ENCODE results near the gene ANKRD13A.
"Not testable (repeated sequence)": the region's sequence is repeated elsewhere in the genome, so short reads cannot be mapped to it uniquely, and the experiment has no call there.

The ANKRD13A gene

DNA sequence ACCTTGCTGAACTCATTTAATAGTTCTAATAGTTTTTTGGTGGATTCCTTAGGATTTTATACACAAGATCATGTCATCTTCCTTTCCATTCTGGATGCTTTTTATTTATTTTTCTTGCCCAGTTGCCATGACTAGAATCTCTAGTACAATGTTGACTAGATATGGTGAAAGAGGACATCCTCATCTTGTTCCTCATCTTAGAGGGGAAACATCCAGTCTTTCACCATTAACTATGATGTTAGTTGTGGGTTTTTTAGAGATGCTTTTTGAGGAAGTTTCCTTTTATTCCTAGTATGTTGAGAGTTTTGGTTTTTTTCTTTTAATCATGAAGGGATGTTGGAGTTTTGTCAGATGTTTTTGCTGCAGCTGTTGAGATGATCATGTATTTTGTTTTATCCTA is 8.7 kb downstream of the ANKRD13A start:
- no peak for DNase-seq (ENCODE audit: low read depth)

DNA sequence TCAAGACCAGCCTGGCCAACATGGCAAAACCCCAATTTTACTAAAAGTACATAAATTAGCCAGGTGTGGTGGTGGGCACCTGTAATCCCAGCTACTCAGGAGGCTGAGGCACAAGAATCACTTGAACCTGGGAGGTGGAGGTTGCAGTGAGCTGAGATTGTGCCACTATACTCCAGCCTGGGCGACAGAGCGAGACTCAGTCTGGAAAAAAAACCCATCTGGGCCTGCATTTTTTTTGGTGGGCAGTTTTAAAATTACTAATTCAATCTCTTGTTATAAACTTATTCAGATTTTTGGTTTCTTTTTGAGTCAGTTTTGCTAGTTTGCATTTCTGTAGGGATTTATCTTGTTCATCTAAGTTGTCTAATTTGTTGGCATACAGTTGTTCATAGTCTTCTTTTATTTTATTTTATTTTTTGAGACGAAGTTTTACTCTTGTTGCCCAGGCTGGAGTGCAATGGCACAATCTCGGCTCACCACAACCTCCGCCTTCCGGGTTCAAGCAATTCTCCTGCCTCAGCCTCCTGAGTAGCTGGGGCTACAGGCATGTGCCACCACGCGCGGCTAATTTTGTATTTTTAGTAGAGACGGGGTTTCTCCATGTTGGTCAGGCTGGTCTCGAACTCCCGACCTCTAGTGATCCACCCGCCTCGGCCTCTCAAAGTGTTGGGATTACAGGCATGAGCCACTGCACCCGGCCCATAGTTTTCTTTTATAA is 9.6 kb downstream of the ANKRD13A start:
- DNase-seq (ENCODE audit: low read depth), result not testable (repeated sequence)

DNA sequence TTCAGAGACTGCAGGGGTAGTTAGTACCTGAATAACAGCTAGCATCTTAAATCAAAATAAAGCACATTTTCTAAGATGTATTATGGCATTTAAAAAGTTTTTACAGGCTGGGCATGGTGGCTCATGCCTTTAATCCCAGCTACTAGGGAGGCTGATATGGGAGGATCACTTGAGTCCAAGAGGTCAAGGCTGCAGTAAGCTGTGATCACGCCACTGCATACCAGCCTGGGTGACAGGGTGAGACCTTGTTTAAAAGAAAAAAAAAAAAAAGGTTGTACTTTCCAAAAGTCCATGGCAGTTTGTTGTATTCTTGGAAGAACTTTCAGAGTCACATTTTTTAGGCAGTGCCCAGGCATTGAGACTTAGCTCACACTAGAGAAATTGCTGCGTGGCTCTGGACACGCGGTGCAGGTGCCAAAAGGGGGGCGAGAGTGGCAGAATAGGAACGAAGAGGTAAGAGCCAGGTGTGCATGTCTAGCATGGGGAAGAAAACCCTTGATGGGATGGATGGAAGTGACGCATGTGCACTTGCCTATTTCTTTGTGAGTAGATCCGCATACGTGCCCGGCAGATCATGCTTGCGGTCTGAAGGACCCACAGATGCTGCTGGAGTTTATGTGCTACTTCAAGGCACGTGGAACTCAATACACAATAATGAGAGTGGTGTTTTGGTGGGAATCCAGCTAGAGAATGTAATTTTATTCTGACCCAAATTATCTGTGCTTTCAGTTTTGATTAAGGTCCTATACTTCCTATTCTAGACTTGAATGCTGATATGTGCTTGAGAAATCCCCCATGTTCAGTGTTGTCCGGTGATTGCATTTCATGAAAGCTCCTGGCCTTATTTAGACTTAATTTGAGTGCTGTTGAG is 11.9 kb downstream of the ANKRD13A start:
- DNase-seq (ENCODE audit: low read depth), result no peak

DNA sequence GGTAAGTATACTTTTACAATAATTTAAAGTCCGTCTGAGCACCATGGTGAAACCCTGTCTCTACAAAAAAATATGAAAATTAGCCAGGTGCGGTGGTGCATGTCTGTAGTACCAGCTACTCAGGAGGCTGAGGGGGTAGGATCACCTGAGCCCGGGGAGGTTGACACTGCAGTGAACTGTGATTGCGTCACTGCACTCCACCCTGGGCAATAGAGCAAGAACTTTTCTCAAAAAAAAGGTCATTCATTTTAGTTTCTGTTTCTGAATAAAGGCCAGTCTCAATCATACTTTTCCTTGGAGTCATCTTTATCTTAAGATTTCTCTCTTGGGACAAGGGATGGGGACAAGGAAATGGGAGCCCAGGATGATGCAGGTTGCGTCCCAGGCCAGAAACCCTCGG is 12.9 kb downstream of the ANKRD13A start:
- no peak for DNase-seq (ENCODE audit: low read depth)

DNA sequence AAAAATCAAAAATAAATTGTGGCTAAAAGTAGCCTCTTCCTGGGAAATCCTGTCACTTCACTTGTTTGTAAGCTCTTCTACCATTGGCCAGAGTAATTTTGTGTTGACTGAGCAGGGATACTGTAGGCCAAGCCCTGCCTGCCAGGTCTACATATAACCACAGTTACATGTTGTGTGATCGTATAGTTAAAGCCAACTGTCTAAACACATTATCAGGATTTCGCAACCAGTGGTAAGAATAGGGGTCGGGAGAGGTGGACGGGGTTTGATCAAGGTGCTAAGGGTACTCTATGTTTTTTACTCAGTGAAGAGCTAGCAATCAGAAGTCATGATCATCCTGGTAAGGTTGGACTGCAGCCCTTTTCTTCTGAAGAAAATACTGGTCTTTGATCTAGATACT is 13.4 kb downstream of the ANKRD13A start:
- no peak for DNase-seq (ENCODE audit: low read depth)

DNA sequence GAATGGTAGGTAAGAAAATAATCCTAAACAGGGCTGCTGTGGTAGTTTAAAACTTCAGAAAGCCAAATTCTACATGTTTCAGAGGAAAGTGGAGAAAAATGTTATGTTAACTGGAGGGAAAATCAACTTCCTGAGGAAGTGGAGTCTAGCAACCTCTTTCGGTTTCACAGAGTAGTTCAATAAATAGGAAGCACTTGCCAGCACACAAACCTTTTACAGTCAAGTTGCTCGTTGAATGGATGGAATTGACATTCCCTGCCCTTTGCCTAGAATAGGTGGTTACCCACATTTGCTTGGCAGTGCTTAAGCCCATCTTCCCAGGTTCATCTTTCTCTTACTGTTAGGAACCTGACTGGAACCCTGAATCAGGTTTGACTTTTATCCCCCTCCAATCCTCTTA is 15.9 kb downstream of the ANKRD13A start:
- DNase-seq (ENCODE audit: low read depth), result no peak

DNA sequence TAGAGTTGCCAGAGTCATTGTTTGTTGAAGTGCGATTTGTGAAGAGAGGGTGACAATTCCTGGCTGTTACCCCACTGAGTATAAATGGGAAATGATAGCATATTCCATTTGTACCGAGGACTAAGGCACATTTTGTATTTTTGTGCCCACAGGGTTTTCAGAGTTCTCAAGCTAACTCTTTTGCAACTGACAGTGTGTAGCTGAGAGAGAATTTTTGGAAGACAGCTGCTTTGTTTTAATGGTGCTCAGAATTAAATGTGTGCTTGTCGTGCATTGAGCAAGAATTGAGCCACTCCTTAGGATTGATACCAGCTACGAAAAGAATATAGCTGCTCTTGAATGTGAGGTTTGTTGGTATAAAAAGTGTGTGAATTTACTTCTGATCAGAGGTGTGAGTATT is 21.7 kb downstream of the ANKRD13A start:
- no peak for DNase-seq (ENCODE audit: low read depth)

DNA sequence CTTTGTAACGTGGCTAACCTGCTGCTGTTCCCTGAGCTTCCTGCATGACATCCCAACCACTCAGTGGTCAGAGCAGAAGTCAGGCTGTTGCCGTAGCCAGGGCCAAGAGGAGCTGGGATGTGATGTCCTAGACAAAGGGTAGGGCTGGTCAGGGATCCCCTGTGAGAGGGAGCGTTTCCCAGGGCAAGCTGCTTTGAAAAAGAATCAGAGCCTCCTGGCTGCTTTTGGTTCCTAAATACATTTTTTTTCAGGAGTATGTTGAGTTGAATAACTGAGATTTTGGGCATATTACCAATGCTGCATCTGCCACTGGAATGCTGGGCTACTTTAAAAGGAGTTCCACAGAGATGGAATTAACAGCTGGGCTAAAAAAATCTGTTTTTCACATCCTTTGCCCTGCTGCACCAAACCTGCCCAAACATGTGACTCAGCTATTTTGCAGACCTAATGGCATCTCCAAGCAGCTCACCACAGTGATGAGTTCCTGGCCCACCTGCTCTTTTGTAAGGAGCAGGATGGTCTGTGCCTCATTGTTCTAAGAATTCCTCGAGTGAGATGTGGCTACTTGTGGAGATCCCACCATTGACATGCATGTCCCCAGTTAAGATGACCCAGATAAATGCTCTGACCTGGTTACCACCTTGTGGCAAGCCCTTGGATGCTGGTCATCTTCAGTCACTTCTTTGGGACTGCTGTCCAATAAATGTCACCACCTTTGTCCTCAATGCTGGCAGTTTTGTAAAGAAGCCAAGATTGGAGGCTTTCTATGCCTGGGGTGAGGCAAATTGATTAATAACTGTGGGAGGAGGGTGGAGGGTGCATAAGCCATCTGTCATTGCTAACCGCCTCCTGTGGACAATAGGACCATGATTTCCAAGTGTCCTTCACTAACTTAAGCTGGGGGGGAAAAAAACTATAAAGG is 24.1 kb downstream of the ANKRD13A start:
- no peak for DNase-seq (ENCODE audit: low read depth)

DNA sequence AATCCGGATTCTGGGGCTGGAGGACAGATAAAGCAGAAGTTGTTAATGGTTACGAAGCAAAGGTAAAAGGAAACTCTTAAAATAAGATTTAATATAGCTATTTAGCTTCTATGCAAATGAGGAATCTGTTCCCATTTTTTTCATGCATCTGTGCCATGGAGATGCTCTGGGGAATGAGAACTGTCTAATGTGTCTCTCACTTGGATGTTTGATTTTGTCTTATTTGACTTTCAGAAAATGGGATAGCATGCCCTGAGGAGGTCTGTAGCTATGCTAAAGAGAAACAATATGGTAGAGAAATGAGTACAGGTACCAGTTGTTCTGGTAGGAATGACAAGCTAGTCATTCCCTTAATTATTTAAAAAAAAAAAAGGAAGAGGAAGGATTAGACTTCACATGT is 24.8 kb downstream of the ANKRD13A start:
- DNase-seq (ENCODE audit: low read depth), result no peak

DNA sequence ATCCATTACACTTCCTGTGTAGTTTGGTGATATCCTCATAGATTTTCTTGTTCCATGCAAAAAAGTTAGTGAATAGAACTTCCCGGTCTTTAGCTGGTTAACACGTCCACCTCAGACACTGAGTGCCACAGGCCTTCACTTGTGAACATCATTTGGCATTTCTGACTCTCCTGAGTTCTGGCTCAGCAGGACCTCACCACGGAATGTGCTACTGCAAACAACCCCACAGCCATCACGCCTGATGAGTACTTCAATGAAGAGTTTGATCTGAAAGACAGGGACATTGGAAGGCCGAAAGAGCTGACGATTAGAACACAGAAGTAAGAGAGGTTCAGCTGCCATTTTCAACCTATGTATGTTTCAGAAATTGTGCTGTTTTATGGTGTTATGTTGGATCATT is 29.1 kb downstream of the ANKRD13A start:
- DNase-seq (ENCODE audit: low read depth), result no peak

DNA sequence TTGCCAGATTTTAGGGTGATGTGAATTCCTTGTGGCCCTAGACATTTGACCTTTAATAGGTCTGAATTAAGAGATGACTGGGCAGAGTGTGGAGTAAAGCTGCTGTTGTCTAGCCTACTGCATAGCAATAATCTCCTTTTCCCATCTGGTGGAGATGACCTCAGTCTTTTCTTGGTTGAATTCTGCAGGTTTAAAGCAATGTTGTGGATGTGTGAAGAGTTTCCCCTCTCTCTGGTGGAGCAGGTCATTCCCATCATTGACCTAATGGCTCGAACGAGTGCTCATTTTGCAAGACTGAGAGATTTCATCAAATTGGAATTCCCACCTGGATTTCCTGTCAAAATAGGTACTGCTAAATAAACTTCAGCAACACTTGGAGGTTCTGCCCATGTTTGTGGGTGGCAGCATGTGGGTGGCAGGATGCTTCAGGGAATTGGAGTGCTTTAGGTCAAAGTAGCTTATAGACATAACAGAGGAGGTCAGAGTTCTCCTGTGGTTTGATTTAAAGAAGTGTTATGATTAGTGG is 30.1 kb downstream of the ANKRD13A start:
- no peak for DNase-seq (ENCODE audit: low read depth)

DNA sequence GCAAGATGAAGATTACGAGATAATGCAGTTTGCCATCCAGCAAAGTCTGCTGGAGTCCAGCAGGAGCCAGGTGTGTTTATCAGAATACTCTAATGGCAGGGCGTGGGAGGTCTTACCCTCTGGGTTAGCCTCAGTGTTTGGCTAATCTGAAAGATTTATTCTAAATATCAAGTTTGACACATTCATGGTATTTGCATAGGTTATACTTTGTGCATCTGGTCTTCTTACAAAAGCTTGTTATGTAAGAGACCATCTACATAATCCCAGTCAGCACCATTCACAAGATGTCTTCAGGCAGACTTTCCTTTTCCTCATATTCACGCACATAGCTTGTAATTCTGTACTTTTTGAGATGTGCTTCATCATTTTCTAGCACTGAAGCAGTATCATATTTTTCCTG is 34.7 kb downstream of the ANKRD13A start:
- no peak for DNase-seq (ENCODE audit: low read depth)

DNA sequence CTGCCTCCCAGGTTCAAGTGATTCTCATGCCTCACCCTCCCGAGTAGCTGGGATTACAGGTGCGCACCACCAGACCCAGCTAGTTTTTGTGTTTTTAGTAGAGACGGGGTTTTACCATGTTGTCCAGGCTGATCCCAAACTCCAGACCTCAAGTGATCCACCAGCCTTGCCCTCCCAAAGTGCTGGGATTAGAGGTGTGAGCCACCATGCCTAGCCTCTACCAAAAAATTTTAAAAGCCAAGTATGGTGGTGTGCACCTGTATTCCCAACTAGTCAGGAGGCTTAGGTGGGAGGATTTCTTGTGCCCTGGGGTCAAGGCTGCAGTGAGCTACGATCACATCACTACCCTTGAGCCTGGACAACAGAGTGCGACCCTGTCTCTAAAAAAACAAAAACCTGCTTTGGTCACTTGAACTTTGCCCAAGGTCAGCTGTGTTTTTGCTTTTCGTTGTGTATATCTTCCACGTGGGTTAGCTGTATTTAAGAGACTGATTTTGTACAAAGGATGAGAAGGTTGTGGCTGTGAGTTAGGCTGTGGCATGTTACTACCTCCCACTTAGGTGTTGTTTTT is 36.4 kb downstream of the ANKRD13A start:
- DNase-seq (ENCODE audit: low read depth), result no peak

DNA sequence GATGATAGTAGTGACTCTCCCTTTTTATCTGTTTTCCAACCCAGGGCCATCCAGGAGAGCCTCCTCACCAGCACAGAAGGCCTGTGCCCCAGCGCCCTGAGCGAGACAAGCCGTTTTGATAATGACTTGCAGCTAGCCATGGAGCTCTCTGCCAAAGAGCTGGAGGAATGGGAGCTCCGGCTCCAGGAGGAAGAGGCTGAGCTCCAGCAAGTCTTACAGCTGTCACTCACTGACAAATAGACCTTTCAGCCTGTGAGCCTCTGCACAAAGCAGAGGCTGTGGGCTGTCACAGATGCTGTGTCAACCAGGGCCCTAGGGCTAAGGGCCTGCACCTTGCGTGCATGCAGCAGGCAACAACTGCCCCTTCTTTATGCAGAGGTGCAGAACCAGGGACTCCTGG is 38.1 kb downstream of the ANKRD13A start:
- DNase-seq (ENCODE audit: low read depth), result no peak

DNA sequence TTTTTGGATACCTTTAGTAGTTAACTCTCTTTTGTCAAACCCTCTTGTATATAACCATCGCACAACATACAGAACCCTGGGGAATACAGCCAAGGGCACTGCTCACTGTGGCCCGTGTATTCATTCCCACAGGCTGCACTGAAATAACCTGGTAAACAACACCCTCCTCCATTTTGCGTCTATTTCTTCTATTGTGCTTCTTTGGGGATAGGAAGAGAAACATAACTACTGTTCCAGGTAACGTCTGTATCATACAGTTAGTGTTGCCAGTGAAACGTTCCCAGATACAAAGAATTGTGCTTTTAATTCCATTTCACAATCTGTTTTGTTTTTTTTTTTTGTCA is 39.5 kb downstream of the ANKRD13A start:
- no peak for DNase-seq (ENCODE audit: low read depth)

DNA sequence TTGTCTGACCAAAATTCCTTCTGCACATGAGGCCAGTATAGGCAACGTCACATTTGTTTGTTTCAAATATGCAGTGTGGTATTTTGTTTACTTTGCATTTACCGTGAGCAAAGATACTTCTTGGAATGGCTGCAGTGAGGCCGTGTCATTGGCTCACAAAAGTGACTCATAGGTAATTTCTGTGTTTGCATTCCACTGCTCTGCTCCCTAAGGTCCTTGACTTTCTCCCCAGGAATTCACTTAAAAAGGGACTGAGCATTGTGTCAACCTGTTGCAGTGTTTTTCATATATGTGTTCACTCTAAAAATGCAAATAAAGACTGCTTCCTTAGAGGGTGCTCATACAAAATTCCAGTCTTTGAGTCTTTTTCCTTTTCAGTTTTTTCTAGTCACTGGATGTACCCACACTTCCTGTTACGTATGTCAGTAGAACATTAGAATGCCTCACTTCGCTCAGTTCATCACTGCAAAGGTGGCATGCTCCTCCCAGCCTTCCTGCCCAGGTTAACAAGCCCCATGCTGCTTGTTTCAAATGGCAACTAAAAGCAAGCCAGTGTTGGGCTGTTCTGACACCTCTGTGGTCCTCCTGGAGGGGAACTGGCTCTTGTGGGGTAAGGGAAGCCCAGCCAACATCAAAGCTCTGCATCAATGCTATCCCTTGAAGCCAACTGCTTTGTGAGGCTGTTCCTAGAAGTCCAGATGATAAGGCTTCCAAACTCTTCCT is 40.0 kb downstream of the ANKRD13A start:
- DNase-seq (ENCODE audit: low read depth), result peak; percentile 84

DNA sequence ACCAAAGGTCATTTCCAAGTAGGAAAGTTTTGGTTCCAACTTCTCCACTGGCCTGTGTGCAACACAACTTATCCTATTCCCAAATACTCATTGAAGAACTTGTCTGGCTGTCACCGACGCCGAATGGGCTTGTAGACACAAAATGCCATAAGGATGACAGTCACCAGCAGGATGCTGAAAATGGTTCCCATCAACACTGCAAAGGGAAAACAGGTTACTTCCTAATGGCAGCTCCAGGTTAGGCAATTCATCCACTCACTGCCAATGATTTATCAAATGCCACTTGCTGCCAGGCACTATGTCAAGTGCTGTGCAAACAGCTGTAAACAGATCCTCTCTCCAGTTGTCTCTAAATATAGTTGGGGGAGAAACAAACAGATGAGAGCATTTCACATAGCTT is 43.0 kb downstream of the ANKRD13A start:
- no peak for DNase-seq (ENCODE audit: low read depth)

DNA sequence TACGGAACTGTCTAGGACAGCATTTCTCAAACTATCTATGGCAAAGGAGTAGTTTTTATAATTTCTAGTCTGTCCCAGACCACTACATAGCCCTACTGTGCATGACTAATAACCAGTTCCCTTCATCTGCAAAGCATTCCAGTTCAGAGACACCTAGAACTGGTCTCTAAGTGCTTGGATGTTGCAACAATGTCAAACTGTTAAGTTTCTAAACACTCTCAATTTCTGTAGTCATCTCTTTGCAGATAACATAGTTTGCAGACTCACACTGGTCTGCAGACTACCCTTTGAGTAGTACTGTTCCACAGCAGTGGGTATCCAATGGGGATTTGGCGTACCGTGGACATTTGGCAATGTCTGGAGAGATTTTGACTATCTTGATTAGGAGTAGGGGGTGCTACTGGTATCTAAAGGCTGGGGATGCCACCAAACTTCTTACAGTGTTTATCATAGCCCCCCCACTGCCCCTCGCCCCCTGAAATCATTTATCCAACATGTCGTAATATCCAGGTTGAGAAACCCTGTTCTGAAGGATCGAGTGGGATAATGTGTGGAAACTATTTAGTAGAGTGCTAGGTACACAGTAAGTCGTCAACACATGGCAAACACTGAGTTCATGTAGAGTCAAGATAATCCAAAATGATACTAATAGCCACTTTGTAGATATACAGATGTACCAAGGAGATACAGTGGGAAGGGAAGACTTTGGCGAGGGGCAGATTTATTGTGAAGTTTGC is 47.4 kb downstream of the ANKRD13A start:
- DNase-seq (ENCODE audit: low read depth), result no peak

DNA sequence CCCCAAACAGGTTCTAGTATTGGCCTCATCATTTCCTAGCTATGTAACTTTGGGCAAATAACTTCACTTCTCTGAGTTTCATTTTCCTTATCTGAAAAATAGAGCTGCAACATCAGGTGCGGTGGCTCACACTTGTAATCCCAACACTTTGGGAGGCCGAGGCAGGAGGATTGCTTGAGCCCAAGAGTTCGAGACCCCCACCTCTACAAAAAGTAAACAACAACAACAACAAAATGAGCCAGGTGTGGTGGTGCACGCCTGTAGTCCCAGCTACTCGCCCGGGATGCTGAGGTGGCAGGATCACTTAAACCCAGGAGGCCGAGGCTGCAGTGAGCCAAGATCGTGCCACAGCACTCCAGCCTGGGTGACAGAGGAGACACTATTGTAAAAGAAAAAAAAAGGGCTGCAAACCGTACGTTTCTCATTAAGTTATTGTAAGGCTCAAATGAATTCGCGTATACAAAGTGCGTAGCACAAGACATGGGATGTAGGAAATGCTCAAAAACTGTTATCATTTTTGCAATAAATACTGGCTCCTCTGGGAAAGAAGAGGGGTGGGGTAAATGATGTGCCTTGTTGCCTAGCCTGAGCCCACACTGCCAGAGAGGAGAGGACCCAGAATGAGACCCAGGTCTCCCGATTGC is 48.2 kb downstream of the ANKRD13A start:
- DNase-seq (ENCODE audit: low read depth), result no peak

Data from GM04504 (cell line).